Testis (tissue), 2 donors: ENCODE measurements around the gene SGK2.

Source experiments
- POLR2A ChIP-seq: fragments of 450-650 bp; IDR thresholded peaks from one replicate; pipeline ENCODE4 v1.6.1; 2017; ENCODE audit warnings: antibody characterized with exemption, mild to moderate bottlenecking, moderate library complexity
- TF ChIP-seq, protein P1 (sequence below), 3 experiments: fragments of 450-650 bp in 2 of 3; fragments of 200-600 bp in 1 of 3; sonication (generic) in 1 of 3; IDR thresholded peaks; one replicate each; pipeline ENCODE4 v1.5.1; 2016 to 2019; ENCODE audit warnings: antibody characterized with exemption in 3 of 3, mild to moderate bottlenecking in 2 of 3, moderate library complexity in 1 of 3

DNA sequence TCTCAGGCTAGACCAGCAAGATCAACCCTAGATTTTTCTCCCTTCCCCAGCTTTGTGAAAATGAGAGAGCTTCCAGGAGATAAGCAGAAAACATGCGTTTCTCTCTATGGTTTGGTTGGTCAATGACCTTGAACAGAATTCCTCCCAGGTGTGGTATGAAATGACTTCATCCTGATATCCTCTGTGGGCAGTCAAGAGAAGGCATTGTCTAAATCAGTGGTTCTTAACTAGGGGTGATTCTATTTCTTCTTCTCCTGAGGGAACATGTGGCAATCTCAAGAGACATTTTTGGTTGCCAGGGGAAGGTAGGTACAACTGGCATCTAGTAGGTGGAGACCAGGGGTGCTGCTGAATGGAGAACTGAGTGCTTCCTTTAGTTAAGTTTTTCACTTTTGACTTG is 44.3 kb downstream of the SGK2 start:
- TF ChIP-seq, protein P1, sequence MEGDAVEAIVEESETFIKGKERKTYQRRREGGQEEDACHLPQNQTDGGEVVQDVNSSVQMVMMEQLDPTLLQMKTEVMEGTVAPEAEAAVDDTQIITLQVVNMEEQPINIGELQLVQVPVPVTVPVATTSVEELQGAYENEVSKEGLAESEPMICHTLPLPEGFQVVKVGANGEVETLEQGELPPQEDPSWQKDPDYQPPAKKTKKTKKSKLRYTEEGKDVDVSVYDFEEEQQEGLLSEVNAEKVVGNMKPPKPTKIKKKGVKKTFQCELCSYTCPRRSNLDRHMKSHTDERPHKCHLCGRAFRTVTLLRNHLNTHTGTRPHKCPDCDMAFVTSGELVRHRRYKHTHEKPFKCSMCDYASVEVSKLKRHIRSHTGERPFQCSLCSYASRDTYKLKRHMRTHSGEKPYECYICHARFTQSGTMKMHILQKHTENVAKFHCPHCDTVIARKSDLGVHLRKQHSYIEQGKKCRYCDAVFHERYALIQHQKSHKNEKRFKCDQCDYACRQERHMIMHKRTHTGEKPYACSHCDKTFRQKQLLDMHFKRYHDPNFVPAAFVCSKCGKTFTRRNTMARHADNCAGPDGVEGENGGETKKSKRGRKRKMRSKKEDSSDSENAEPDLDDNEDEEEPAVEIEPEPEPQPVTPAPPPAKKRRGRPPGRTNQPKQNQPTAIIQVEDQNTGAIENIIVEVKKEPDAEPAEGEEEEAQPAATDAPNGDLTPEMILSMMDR (IDR thresholded peaks at IDR 0.05), result no peak
- TF ChIP-seq POLR2A, result no peak
